ENCODE results near the gene FBXW5. TPM values are rescaled to one million over a fixed set of nuclear protein-coding genes. Genes with fewer than 3 reads are reported as not detected.

Gene FBXW5
- total RNA-seq, 1 experiment from 2014 or later = 62.2 TPM

- H3K9me3 Mint-ChIP-seq = peaks cover 6% of the 10 kb centered on the region in 2 experiments; a peak in 4 of 5 replicates
- no peaks in the 10 kb centered on the region for H3K23me2 ChIP-seq (ENCODE audit: insufficient read length, low read depth, low read length, poor library complexity, severe bottlenecking)
- H4K8ac ChIP-seq (replicated peaks; ENCODE audit: insufficient read length, low read depth, low read length) = no peak overlapping the region
- no CpG with 5 or more reads among the region's 28 CpGs for WGBS (ENCODE audit: extremely low coverage, insufficient read length, low lambda C conversion rate)
- no peak overlapping the region for H2BK12ac ChIP-seq (ENCODE audit: insufficient read length, low read depth, low read length)
- no peak overlapping the region for H2BK5ac ChIP-seq (ENCODE audit: insufficient read length, low read length)
- DNase-seq = no peak
- H3T11ph ChIP-seq (ENCODE audit: low read length) = no peak overlapping the region
- H3K79me2 ChIP-seq (ENCODE audit: insufficient read depth, low read length) = no peaks in the 10 kb centered on the region
- H3K27me3 Mint-ChIP-seq (ENCODE audit: low read depth) = peaks cover 8% of the 10 kb centered on the region
- no peaks in the 10 kb centered on the region for H3K27me3 ChIP-seq (ENCODE audit: insufficient read depth, low read length)
- no peaks in the 10 kb centered on the region for H3K79me1 ChIP-seq (ENCODE audit: insufficient read depth, low read depth, low read length, poor library complexity, severe bottlenecking)
- no peak overlapping the region for H3K4me3 Mint-ChIP-seq
- no peak overlapping the region for H3K27ac ChIP-seq (ENCODE audit: insufficient read length, low read depth, low read length)
- H3K18ac ChIP-seq (ENCODE audit: insufficient read length, low read depth, low read length) = no peak overlapping the region
- H2BK15ac ChIP-seq (ENCODE audit: low read depth, low read length) = no peak overlapping the region
- H3K27ac Mint-ChIP-seq = no peak overlapping the region
- no peaks in the 10 kb centered on the region; a peak in 1 of 7 replicates for H3K36me3 Mint-ChIP-seq (ENCODE audit: insufficient read depth in 1 of 3, low read depth in 3 of 3)
- H3K56ac ChIP-seq (ENCODE audit: insufficient read length, low read depth, low read length) = no peak overlapping the region
- no peak overlapping the region; the same call in 1 of the 2 replicates for H3K14ac ChIP-seq (ENCODE audit: insufficient read depth, low read length)
- H3K4ac ChIP-seq (ENCODE audit: low read depth, low read length) = no peak overlapping the region
- no peak overlapping the region for H3K9ac ChIP-seq (ENCODE audit: extremely low read depth, insufficient read length, low read length)
- H3K4me2 ChIP-seq (ENCODE audit: insufficient read depth, insufficient read length, low read length) = no peak overlapping the region
- H4K91ac ChIP-seq (ENCODE audit: insufficient read length, low read depth, low read length) = no peak overlapping the region
- peaks cover 2% of the 10 kb centered on the region for H4K20me1 ChIP-seq (ENCODE audit: control insufficient read depth, insufficient read depth, insufficient read length)
- TF ChIP-seq CTCF (conservative IDR thresholded peaks at IDR 0.05) = no peak
- H3K23ac ChIP-seq (ENCODE audit: insufficient read length, low read depth, low read length) = no peak overlapping the region
- H2AK5ac ChIP-seq (ENCODE audit: insufficient read length, low read length) = no peak overlapping the region
- H3K4me1 ChIP-seq (ENCODE audit: insufficient read depth, low read length) = no peaks in the 10 kb centered on the region
- H2AFZ ChIP-seq (ENCODE audit: low read length) = no peak overlapping the region
- H2BK20ac ChIP-seq (ENCODE audit: low read depth, low read length, poor library complexity, severe bottlenecking) = no peak overlapping the region
- no peak overlapping the region for H2BK120ac ChIP-seq (ENCODE audit: low read depth, low read length, poor library complexity, severe bottlenecking)
- no peak overlapping the region for H4K5ac ChIP-seq (ENCODE audit: insufficient read length, low read depth, low read length)
- no peaks in the 10 kb centered on the region for H3K9me3 ChIP-seq (ENCODE audit: control insufficient read depth, low read depth, low read length)
- H3K4me1 Mint-ChIP-seq = 0 out of 4 replicates have a peak, but pooled peaks cover 0 to 2% of the 10 kb centered on the region in 2 experiments
These were observed 14.6 kb upstream of the FBXW5 start for GRCh38 chr9:136958898-136959850.
